HepG2 (cell line): ENCODE measurements around the gene RIMS3. TPM values are rescaled to one million over a fixed set of nuclear protein-coding genes. Genes with fewer than 3 reads are reported as not detected.

Experiments used
- ATAC-seq: fragments of 200-7000 bp; cut with Tn5 transposase; 3 replicates; pipeline ENCODE4 v1.9.1; 2020; ENCODE audit warnings: mild to moderate bottlenecking, moderate library complexity
- BruUV-seq: library from RNA; stranded (reverse); fragments of 400-500 nt; replicated peaks from 2 replicates; lab custom pipeline; 2021; lab: Mats Ljungman, UMichigan
- CTCF ChIA-PET: fragments of 300-600 bp; formaldehyde crosslinking; extraction: SDS; loops from one replicate; lab custom pipeline; 2021; ENCODE audit warnings: low total read pairs, inconsistent platforms, low intra/inter-chr PET ratio; lab: Yijun Ruan, JAX
- POLR2A ChIA-PET: fragments of 350-600 bp; sonication (Branson Sonifier 250); formaldehyde crosslinking; loops from one replicate; lab custom pipeline; 2020; ENCODE audit warnings: antibody characterized with exemption, inconsistent platforms; lab: Yijun Ruan, JAX
- DNase-seq: peaks from one replicate; pipeline ENCODE4 v3.0.0-alpha.2; 2015; ENCODE audit warnings: low spot score
- FAIRE-seq: peaks from 3 replicates; lab custom pipeline; 2011; peaks lifted over from hg19 to GRCh38; lab: Jason Lieb, UNC
- H2AFZ ChIP-seq: one replicate; pipeline ENCODE4 v1.6.1; 2011; ENCODE audit warnings: low read length, inconsistent platforms
- H3K27ac ChIP-seq: fragments of 300-600 bp; 3 replicates; pipeline ENCODE4 v1.8.0; 2011; ENCODE audit warnings: mixed run types, mild to moderate bottlenecking, mixed read lengths, low read length, inconsistent platforms; ENCODE audit not compliant: insufficient read depth; ENCODE audit errors: extremely low read length
- H3K27me3 ChIP-seq, 2 experiments: fragments of 200-600 bp in 1 of 2; 2 replicates in 1 of 2; 3 replicates in 1 of 2; pipeline versions ENCODE4 v1.6.0 to v1.8.0; 2011; ENCODE audit warnings: low read length in 2 of 2, mild to moderate bottlenecking in 2 of 2, moderate library complexity in 2 of 2, inconsistent platforms in 1 of 2; ENCODE audit not compliant: insufficient read depth in 2 of 2, control insufficient read depth in 1 of 2
- H3K36me3 ChIP-seq, 2 experiments: fragments of 200-600 bp in 1 of 2; replicated peaks in 1 of 2; 2 replicates in 1 of 2; 3 replicates in 1 of 2; pipeline versions ENCODE4 v1.5.1 to v1.8.0; 2011; ENCODE audit warnings: low read length in 2 of 2, inconsistent platforms in 1 of 2; ENCODE audit not compliant: insufficient read depth in 2 of 2, control insufficient read depth in 1 of 2
- H3K4me1 ChIP-seq: 2 replicates; pipeline ENCODE4 v1.5.1; 2012; ENCODE audit warnings: low read length, inconsistent platforms; ENCODE audit not compliant: insufficient read depth
- H3K4me2 ChIP-seq: 2 replicates; pipeline ENCODE4 v1.6.0; 2011; ENCODE audit warnings: low read depth, low read length, inconsistent platforms
- H3K4me3 ChIP-seq, 3 experiments: fragments of 200-600 bp in 1 of 3; sonication (generic), shearing (Covaris generic) in 1 of 3; replicated peaks in 1 of 3; 2 replicates each; pipeline ENCODE4 v1.5.1; 2011 to 2016; ENCODE audit warnings: low read length in 3 of 3, inconsistent platforms in 2 of 3, low read depth in 2 of 3, mild to moderate bottlenecking in 2 of 3, control low read depth in 1 of 3, mixed read lengths in 1 of 3; ENCODE audit not compliant: insufficient read depth in 1 of 3
- H3K79me2 ChIP-seq: one replicate; pipeline ENCODE4 v1.6.1; 2011; ENCODE audit warnings: low read length, inconsistent platforms; ENCODE audit not compliant: insufficient read depth
- H3K9ac ChIP-seq: 2 replicates; pipeline ENCODE4 v1.6.0; 2011; ENCODE audit warnings: mild to moderate bottlenecking, low read depth, low read length, inconsistent platforms; ENCODE audit not compliant: insufficient read depth
- H3K9me3 ChIP-seq: 2 replicates; pipeline ENCODE4 v1.5.1; 2012; ENCODE audit warnings: mild to moderate bottlenecking, low read length
- H4K20me1 ChIP-seq: 2 replicates; pipeline ENCODE4 v1.6.0; 2011; ENCODE audit warnings: inconsistent platforms, mild to moderate bottlenecking, low read length, moderate library complexity; ENCODE audit not compliant: insufficient read depth
- ATM ChIP-seq: fragments of 450-650 bp; IDR thresholded peaks from 2 replicates; pipeline ENCODE4 v1.7.1; 2017; ENCODE audit warnings: mild to moderate bottlenecking, borderline replicate concordance
- CC2D1A ChIP-seq: sonication (generic); formaldehyde crosslinking; IDR thresholded peaks from 2 replicates; pipeline ENCODE4 v1.8.1; 2023; ENCODE audit warnings: mild to moderate bottlenecking, missing genetic modification reagents
- FOSL2 ChIP-seq: sonication (generic); formaldehyde crosslinking; IDR thresholded peaks from 2 replicates; pipeline ENCODE4 v1.4.0; 2020; ENCODE audit warnings: missing genetic modification reagents
- GATAD1 ChIP-seq: IDR thresholded peaks from 2 replicates; pipeline ENCODE4 v1.6.1; 2016; ENCODE audit warnings: missing genetic modification reagents, missing compliant biosample characterization
- HDAC6 ChIP-seq: fragments of 200-600 bp; sonication (generic); IDR thresholded peaks from 2 replicates; pipeline ENCODE4 v1.7.0; 2017; ENCODE audit warnings: mild to moderate bottlenecking, antibody characterized with exemption, low read length, low read depth
- HOXA9 ChIP-seq: sonication (generic); formaldehyde crosslinking; IDR thresholded peaks from 2 replicates; pipeline ENCODE4 v1.8.1; 2022; ENCODE audit warnings: missing genetic modification reagents, mild to moderate bottlenecking, moderate library complexity, borderline replicate concordance
- MAF1 ChIP-seq: sonication (generic); formaldehyde crosslinking; IDR thresholded peaks from 2 replicates; pipeline ENCODE4 v1.5.0; 2020; ENCODE audit warnings: missing genetic modification reagents, borderline replicate concordance
- MED13 ChIP-seq: sonication (generic); formaldehyde crosslinking; IDR thresholded peaks from 2 replicates; pipeline ENCODE4 v1.5.0; 2020; ENCODE audit warnings: missing genetic modification reagents
- RAD21 ChIP-seq: fragments of 450-650 bp; formaldehyde crosslinking; IDR thresholded peaks from 2 replicates; pipeline ENCODE4 v1.5.0; 2020; ENCODE audit warnings: mild to moderate bottlenecking
- REST ChIP-seq, 2 experiments: IDR thresholded peaks; 2 replicates each; pipeline ENCODE4 v1.6.1; 2011 to 2012; ENCODE audit warnings: low read length in 2 of 2, borderline replicate concordance in 1 of 2, low read depth in 1 of 2, mild to moderate bottlenecking in 1 of 2, moderate library complexity in 1 of 2
- SP140L ChIP-seq: sonication (generic); formaldehyde crosslinking; IDR thresholded peaks from 2 replicates; pipeline ENCODE4 v1.4.0; 2020; ENCODE audit warnings: missing genetic modification reagents, borderline replicate concordance
- U2AF2 ChIP-seq: fragments of 200-400 bp; formaldehyde crosslinking; IDR thresholded peaks from 2 replicates; pipeline ENCODE4 v1.6.1; 2017; ENCODE audit warnings: low read depth, mild to moderate bottlenecking, low read length
- ZFAT ChIP-seq: sonication (generic); formaldehyde crosslinking; conservative IDR thresholded peaks from 2 replicates; pipeline ENCODE4 v1.8.1; 2023; ENCODE audit warnings: missing genetic modification reagents, inconsistent platforms
- ZNF275 ChIP-seq: sonication (generic); formaldehyde crosslinking; IDR thresholded peaks from 2 replicates; pipeline ENCODE4 v1.8.0; 2022; ENCODE audit warnings: missing genetic modification reagents, mild to moderate bottlenecking, inconsistent platforms, borderline replicate concordance
- ZNF782 ChIP-seq: sonication (generic); formaldehyde crosslinking; IDR thresholded peaks from 2 replicates; pipeline ENCODE4 v1.4.0; 2020; ENCODE audit warnings: missing genetic modification reagents, mild to moderate bottlenecking, borderline replicate concordance
- WGBS: methylation state at CpG from one replicate; pipeline ENCODE4 v1.1.6; 2017; ENCODE audit warnings: low lambda C conversion rate; 5-methylcytosine and 5-hydroxymethylcytosine counted together
- in situ Hi-C: cut with HindIII; loops from 2 replicates; pipeline ENCODE4 v1.10.0; 2017; ENCODE audit warnings: low pct_unique_long_range_greater_than_20kb; ENCODE audit not compliant: extremely low pct_ligation_motif_present
- intact Hi-C: fragments of 100-400 bp; cut with micrococcal nuclease; formaldehyde crosslinking; loops from one replicate; pipeline ENCODE4 v1.10.0; 2022; ENCODE audit not compliant: unreplicated experiment
- polyA plus RNA-seq, 8 experiments: library from polyadenylated mRNA; depleted of rRNA in 3 of 8; stranded (reverse) in 7 of 8; unstranded in 1 of 8; fragments of >200 nt; fragmentation: Illumina TruSeq in 4 of 8; extraction: Trizol in 4 of 8; gene quantifications; 2 replicates each; pipeline versions ENCODE4 v1.2.1 to v1.2.3, GENCODE V29; 2011 to 2016; ENCODE audit warnings: low read depth in 4 of 8, missing spikeins in 1 of 8, mixed read lengths in 1 of 8; ENCODE audit not compliant: insufficient read depth in 1 of 8
- total RNA-seq, 5 experiments: library from RNA; depleted of rRNA; stranded (reverse); fragments of >200 nt; fragmentation: Illumina TruSeq; extraction: Trizol; gene quantifications; 2 replicates each; pipeline ENCODE4 v1.2.3, GENCODE V29; 2016; ENCODE audit warnings: low read depth in 1 of 5
- TF ChIP-seq, protein P1 (sequence below): sonication (generic); formaldehyde crosslinking; IDR thresholded peaks from 2 replicates; pipeline ENCODE4 v1.5.1; 2020; ENCODE audit warnings: mild to moderate bottlenecking, missing genetic modification reagents, borderline replicate concordance
- TF ChIP-seq, protein P2 (sequence below): sonication (generic); formaldehyde crosslinking; IDR thresholded peaks from 2 replicates; pipeline ENCODE4 v1.4.0; 2020; ENCODE audit warnings: missing genetic modification reagents

RIMS3 gene
- total and polyA plus RNA-seq, 2 of the 13 experiments (the other 11 are each of a cell fraction or from before 2014, with no cell fraction given), result 2.1 to 5.4 TPM

DNA sequence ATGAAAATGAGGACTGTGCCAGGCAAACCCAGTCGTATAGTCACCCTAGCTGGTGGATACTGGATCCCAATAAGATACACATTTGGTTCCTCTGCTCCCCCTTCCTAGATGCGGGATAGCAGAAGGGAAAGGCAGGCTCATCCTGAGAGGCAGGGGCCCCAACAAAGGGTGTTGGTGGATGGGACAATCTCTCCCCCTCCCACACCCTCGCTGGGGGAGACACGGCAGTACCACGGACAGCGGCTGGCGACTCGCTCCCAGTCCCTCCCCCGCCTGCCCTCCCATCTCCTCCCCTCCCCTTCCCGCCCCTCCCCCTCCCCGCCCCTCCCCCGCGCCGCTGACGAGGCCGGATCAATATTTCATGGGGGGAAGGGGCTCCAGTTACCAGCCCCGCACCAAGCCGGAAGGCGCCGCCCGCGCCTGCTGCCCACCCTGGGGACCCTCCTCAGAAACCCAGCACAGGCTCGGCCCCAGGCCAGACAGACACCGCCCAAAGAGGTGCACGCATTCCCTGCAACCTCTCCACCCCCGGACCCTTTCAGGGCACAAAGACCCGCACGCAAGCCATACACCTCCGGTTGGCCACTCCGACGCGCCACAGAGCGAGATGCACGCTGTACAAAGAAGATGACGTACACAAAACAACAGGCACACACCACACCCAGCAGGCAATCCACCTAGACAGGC is 11.5 kb downstream of the RIMS3 start (continued):
- TF ChIP-seq REST (IDR thresholded peaks at IDR 0.05; ENCODE audit: borderline replicate concordance in 1 of 2, low read depth in 1 of 2, low read length in 2 of 2), result peak; percentile 77 to 92
- TF ChIP-seq CC2D1A (CRISPR knock-in tag), result no peak

DNA sequence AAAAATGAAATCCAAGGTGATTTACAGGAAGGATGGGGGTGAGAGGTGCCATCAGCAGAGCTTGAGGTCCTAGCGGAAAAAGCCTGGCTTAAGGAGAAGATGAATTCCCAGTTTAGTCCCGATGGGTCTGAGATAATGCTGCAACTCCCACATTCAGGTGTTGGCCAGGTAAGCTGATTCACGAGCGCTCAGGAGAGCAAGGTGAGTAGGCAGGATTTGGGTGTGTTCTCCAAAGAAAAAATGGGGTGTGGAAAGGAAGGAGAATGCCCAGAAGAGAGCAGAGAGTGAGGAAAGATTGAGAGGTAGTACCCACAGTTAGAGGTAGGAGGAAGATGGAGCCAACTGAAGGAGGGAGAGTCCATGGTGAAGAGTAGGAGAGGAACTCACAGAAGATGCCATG is 12.5 kb downstream of the RIMS3 start:
- WGBS, result 57% methylated on average over 4 of the region's 4 CpGs
- no peak for ATAC-seq
- no peak for FAIRE-seq
- Histone ChIP-seq H3K4me1 (0 out of 2 replicates have a peak, but pooled peaks cover 5% of the 10 kb centered on the region), H3K79me2 (no peaks in the 10 kb centered on the region), H3K4me2 (no peak overlapping the region), H2AFZ (no peak overlapping the region), H3K36me3 (no peaks in the 10 kb centered on the region), H3K27ac (no peak overlapping the region), H4K20me1 (no peaks in the 10 kb centered on the region), H3K9me3 (no peaks in the 10 kb centered on the region), H3K4me3 (no peak overlapping the region), H3K9ac (no peak overlapping the region), H3K27me3 (no peaks in the 10 kb centered on the region)
- intact Hi-C loops, result no loop called here
- POLR2A ChIA-PET, result no interaction called here
- CTCF ChIA-PET, result no interaction called here
- no peak for DNase-seq
- in situ Hi-C loops, result no loop called here
- no TSS peak for BruUV-seq
- no peak for TF ChIP-seq FOSL2 (CRISPR knock-in tag)
- no peak for TF ChIP-seq SP140L (CRISPR knock-in tag)
- TF ChIP-seq U2AF2, result no peak
- TF ChIP-seq GATAD1 (CRISPR knock-in tag), result no peak
- TF ChIP-seq ATM, result no peak
- no peak for TF ChIP-seq ZNF782 (CRISPR knock-in tag)
- no peak for TF ChIP-seq MED13 (CRISPR knock-in tag)
- TF ChIP-seq, protein P1, sequence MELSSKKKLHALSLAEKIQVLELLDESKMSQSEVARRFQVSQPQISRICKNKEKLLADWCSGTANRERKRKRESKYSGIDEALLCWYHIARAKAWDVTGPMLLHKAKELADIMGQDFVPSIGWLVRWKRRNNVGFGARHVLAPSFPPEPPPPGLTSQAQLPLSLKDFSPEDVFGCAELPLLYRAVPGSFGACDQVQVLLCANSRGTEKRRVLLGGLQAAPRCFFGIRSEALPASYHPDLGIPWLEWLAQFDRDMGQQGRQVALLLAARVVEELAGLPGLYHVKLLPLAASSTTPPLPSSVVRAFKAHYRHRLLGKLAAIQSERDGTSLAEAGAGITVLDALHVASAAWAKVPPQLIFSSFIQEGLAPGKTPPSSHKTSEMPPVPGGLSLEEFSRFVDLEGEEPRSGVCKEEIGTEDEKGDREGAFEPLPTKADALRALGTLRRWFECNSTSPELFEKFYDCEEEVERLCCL (CRISPR knock-in tag), result no peak
- no peak for TF ChIP-seq RAD21
- TF ChIP-seq HOXA9 (CRISPR knock-in tag), result no peak
- TF ChIP-seq, protein P2, sequence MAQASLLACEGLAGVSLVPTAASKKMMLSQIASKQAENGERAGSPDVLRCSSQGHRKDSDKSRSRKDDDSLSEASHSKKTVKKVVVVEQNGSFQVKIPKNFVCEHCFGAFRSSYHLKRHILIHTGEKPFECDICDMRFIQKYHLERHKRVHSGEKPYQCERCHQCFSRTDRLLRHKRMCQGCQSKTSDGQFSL (CRISPR knock-in tag), result no peak
- no peak for TF ChIP-seq ZFAT (CRISPR knock-in tag)
- TF ChIP-seq HDAC6, result no peak
- TF ChIP-seq MAF1 (CRISPR knock-in tag), result no peak
- no peak for TF ChIP-seq ZNF275 (CRISPR knock-in tag)
